Measurements from ENCODE around the gene PXDN. TPM values are rescaled to one million over a fixed set of nuclear protein-coding genes. Genes with fewer than 3 reads are reported as not detected.

PXDN gene
- total RNA-seq, 1 experiment from 2014 or later, result 146 TPM

DNA sequence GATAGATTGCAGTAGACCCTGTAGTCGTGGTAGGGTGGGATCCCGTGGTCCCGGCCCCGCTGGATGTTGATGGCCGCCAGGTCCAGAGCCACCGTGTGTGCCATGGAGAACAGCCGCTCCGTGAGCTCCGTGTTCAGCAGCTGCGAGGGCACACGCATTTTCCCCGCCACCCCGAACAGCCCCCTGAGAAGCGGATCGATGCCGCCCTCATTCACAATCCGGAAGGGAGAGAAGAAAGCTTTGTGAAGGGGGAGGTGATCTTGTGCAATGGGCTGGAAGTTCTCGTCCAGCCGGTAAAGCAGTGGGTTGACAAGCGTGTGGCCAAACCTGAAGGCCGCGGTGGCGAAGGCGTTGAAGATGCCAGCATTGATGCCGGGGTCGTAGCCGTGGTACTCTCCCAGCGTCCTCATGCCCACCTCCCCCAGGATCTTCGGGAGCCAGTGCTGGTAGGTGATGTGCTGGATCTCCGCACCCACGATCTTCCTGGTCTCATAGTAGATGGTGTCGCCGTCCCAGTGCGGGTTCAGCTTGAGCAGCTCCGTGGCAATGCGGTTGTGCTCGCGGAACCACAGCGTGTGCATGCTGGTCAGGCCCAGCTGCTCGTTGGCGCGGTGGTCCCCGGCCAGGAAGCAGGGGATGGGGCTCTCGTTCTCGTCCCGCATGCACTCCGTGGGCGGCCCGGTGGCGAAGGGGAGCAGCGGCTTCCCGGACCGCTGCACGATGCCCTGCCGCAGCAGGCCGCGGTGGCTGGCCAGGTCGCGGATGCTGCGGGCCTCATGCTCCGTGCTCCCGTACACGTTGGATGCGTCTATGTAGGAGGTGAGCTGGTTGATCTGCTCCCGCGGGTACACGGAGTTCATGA is 95.8 kb downstream of the PXDN start:
- Mint-ChIP-seq H3K4me1 (peaks cover 7% of the 10 kb centered on the region), H3K36me3 (peaks cover 66% of the 10 kb centered on the region), H3K4me3 (no peak overlapping the region), H3K27ac (peak overlapping the region; percentile 61), H3K9me3 (no peaks in the 10 kb centered on the region), H3K27me3 (ENCODE audit: low read depth) (no peaks in the 10 kb centered on the region)
- ChIA-PET POLR2A (no interaction called here), CTCF (interaction anchor here (1.8 kb wide), 1 partner anchor 98 kb away, joined by 3 read pairs; no protein-coding TSS in a partner anchor)
- DNase-seq (ENCODE audit: low spot score), result no peak
- no peak for ATAC-seq
- TF ChIP-seq NR1H2 (CRISPR knock-in tag; IDR thresholded peaks at IDR 0.05) (no peak), OVOL2 (CRISPR knock-in tag; IDR thresholded peaks at IDR 0.05; ENCODE audit: borderline replicate concordance) (no peak), NR3C1 (CRISPR knock-in tag; conservative IDR thresholded peaks at IDR 0.05; ENCODE audit: low read depth) (no peak), ZNF423 (CRISPR knock-in tag; IDR thresholded peaks at IDR 0.05) (no peak), TCF7 (CRISPR knock-in tag; IDR thresholded peaks at IDR 0.05; ENCODE audit: low read depth) (no peak)
- TF ChIP-seq, protein P1, sequence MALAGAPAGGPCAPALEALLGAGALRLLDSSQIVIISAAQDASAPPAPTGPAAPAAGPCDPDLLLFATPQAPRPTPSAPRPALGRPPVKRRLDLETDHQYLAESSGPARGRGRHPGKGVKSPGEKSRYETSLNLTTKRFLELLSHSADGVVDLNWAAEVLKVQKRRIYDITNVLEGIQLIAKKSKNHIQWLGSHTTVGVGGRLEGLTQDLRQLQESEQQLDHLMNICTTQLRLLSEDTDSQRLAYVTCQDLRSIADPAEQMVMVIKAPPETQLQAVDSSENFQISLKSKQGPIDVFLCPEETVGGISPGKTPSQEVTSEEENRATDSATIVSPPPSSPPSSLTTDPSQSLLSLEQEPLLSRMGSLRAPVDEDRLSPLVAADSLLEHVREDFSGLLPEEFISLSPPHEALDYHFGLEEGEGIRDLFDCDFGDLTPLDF (CRISPR knock-in tag; IDR thresholded peaks at IDR 0.05), result no peak
- TF ChIP-seq, protein P2, sequence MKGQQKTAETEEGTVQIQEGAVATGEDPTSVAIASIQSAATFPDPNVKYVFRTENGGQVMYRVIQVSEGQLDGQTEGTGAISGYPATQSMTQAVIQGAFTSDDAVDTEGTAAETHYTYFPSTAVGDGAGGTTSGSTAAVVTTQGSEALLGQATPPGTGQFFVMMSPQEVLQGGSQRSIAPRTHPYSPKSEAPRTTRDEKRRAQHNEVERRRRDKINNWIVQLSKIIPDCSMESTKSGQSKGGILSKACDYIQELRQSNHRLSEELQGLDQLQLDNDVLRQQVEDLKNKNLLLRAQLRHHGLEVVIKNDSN (CRISPR knock-in tag; IDR thresholded peaks at IDR 0.05), result no peak
- TF ChIP-seq, protein P3, sequence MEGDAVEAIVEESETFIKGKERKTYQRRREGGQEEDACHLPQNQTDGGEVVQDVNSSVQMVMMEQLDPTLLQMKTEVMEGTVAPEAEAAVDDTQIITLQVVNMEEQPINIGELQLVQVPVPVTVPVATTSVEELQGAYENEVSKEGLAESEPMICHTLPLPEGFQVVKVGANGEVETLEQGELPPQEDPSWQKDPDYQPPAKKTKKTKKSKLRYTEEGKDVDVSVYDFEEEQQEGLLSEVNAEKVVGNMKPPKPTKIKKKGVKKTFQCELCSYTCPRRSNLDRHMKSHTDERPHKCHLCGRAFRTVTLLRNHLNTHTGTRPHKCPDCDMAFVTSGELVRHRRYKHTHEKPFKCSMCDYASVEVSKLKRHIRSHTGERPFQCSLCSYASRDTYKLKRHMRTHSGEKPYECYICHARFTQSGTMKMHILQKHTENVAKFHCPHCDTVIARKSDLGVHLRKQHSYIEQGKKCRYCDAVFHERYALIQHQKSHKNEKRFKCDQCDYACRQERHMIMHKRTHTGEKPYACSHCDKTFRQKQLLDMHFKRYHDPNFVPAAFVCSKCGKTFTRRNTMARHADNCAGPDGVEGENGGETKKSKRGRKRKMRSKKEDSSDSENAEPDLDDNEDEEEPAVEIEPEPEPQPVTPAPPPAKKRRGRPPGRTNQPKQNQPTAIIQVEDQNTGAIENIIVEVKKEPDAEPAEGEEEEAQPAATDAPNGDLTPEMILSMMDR (IDR thresholded peaks at IDR 0.05), result no peak
- TF ChIP-seq, protein P4, sequence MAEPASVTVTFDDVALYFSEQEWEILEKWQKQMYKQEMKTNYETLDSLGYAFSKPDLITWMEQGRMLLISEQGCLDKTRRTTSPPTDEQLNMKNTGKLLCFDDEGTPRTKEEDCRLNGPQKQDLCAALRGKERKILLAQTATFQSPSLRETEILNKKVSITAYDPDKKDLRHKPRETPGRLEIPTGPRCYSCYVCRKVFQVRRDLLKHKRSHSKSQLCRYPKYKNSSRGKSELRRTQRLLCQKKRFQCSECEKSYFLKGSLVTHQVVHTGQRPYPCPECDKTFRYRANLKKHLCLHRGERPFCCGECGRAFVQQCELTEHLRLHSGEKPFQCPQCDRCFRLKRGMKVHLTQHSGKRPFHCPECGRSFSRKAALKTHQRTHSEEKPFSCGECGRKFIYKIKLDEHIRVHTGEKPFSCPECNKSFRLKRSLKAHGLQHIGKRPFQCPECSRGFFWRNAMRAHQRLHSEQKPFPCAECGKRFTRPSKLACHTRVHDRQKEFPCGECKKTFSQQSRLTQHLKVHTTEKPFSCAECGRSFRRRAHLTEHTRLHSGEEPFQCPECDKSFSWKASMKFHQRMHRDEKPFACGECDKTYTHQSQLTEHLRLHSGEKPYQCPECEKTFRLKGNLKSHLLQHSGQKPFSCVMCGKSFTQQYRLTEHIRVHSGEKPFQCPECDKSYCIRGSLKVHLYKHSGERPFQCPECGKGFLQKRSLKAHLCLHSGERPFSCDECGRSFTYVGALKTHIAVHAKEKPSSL (CRISPR knock-in tag; conservative IDR thresholded peaks at IDR 0.05), result no peak

DNA sequence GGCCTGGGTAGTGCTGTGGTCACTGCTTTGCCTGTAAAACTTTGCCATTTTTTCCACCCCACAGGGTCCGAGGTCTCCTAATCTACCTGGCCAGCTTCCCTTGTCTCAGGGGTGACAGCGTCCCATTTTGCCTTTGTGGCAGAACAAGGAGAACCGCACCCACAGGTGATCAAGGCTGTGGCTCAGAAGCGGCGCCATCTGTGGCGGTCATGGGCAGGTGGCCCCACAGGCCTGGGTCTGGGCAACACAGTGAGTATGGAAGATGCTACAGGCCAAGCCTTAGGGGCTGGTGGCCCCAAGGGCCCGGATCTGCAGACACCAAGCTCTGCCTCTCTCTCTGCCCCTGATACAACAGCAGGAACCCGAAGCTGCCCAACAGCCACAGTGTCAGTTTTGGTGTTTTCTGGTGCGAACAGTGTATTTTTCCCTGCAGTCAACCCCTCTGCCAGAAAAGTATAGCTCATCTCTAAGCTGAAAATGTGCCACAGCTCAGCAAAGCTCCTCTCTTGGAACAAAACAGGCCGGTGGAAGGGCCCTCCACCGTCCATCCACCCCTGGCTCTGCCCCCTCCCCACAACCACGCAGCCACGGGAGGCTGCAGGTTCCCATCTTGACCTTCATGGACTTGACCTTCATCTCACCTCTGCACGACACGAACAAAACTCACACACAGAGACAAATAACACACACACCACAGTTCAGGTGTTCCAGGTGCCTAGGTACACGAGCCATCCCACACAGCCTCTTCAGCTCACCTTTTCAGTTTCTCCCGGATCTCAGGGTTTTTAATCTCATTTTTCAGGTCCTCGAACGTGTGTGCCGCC is 96.7 kb downstream of the PXDN start:
- no peak for DNase-seq (ENCODE audit: low spot score)
- peak; percentile 46 for ATAC-seq
- peaks cover 12% of the 10 kb centered on the region for H3K4me1 Mint-ChIP-seq
- H3K27ac Mint-ChIP-seq, result peak overlapping the region; percentile 61; the same call in 1 of the 2 replicates
- no peak overlapping the region for H3K4me3 Mint-ChIP-seq
- no peaks in the 10 kb centered on the region for H3K27me3 Mint-ChIP-seq (ENCODE audit: low read depth)
- CTCF ChIA-PET, result interaction anchor here (1.8 kb wide), 1 partner anchor 97 kb away, joined by 3 read pairs; no protein-coding TSS in a partner anchor
- H3K36me3 Mint-ChIP-seq, result peaks cover 66% of the 10 kb centered on the region
- POLR2A ChIA-PET, result no interaction called here
- H3K9me3 Mint-ChIP-seq, result no peaks in the 10 kb centered on the region
- no peak for TF ChIP-seq ZNF423 (CRISPR knock-in tag; IDR thresholded peaks at IDR 0.05)
- TF ChIP-seq ESRRA (CRISPR knock-in tag; IDR thresholded peaks at IDR 0.05; ENCODE audit: borderline replicate concordance), result no peak
- TF ChIP-seq, protein P5, sequence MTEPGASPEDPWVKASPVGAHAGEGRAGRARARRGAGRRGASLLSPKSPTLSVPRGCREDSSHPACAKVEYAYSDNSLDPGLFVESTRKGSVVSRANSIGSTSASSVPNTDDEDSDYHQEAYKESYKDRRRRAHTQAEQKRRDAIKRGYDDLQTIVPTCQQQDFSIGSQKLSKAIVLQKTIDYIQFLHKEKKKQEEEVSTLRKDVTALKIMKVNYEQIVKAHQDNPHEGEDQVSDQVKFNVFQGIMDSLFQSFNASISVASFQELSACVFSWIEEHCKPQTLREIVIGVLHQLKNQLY (CRISPR knock-in tag; IDR thresholded peaks at IDR 0.05), result no peak
- no peak for TF ChIP-seq ZNF219 (CRISPR knock-in tag; IDR thresholded peaks at IDR 0.05; ENCODE audit: borderline replicate concordance)
- no peak for TF ChIP-seq CREM (CRISPR knock-in tag; IDR thresholded peaks at IDR 0.05)
- TF ChIP-seq, protein P6, sequence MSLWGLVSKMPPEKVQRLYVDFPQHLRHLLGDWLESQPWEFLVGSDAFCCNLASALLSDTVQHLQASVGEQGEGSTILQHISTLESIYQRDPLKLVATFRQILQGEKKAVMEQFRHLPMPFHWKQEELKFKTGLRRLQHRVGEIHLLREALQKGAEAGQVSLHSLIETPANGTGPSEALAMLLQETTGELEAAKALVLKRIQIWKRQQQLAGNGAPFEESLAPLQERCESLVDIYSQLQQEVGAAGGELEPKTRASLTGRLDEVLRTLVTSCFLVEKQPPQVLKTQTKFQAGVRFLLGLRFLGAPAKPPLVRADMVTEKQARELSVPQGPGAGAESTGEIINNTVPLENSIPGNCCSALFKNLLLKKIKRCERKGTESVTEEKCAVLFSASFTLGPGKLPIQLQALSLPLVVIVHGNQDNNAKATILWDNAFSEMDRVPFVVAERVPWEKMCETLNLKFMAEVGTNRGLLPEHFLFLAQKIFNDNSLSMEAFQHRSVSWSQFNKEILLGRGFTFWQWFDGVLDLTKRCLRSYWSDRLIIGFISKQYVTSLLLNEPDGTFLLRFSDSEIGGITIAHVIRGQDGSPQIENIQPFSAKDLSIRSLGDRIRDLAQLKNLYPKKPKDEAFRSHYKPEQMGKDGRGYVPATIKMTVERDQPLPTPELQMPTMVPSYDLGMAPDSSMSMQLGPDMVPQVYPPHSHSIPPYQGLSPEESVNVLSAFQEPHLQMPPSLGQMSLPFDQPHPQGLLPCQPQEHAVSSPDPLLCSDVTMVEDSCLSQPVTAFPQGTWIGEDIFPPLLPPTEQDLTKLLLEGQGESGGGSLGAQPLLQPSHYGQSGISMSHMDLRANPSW (CRISPR knock-in tag; conservative IDR thresholded peaks at IDR 0.05; ENCODE audit: low read depth), result no peak
- no peak for TF ChIP-seq ZNF317 (CRISPR knock-in tag; IDR thresholded peaks at IDR 0.05; ENCODE audit: borderline replicate concordance, low read depth)
- no peak for TF ChIP-seq MYBL2 (CRISPR knock-in tag; IDR thresholded peaks at IDR 0.05)
- TF ChIP-seq NR1H2 (CRISPR knock-in tag; IDR thresholded peaks at IDR 0.05), result no peak
- TF ChIP-seq, protein P7, sequence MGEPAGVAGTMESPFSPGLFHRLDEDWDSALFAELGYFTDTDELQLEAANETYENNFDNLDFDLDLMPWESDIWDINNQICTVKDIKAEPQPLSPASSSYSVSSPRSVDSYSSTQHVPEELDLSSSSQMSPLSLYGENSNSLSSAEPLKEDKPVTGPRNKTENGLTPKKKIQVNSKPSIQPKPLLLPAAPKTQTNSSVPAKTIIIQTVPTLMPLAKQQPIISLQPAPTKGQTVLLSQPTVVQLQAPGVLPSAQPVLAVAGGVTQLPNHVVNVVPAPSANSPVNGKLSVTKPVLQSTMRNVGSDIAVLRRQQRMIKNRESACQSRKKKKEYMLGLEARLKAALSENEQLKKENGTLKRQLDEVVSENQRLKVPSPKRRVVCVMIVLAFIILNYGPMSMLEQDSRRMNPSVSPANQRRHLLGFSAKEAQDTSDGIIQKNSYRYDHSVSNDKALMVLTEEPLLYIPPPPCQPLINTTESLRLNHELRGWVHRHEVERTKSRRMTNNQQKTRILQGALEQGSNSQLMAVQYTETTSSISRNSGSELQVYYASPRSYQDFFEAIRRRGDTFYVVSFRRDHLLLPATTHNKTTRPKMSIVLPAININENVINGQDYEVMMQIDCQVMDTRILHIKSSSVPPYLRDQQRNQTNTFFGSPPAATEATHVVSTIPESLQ (CRISPR knock-in tag; IDR thresholded peaks at IDR 0.05), result no peak
- no peak for TF ChIP-seq NFYB (CRISPR knock-in tag; conservative IDR thresholded peaks at IDR 0.05; ENCODE audit: low read depth)
